ENCODE measurements around the gene ZC3H10.

ZC3H10 gene

GRCh38 chr12:56081393-56082347 lies 36.4 kb upstream of the ZC3H10 start:
- no peaks in the 10 kb centered on the region for H3K9me3 ChIP-seq
- no peak overlapping the region for H3K4me3 ChIP-seq
- H3K4me2 ChIP-seq = peak overlapping the region; percentile 39
- H3K9ac ChIP-seq = no peak overlapping the region
- TF ChIP-seq Cebpa-rat (IDR thresholded peaks at IDR 0.05) = no peak
- peaks cover 42% of the 10 kb centered on the region for H3K27me3 ChIP-seq
- no peaks in the 10 kb centered on the region for H4K20me1 ChIP-seq
- H3K4me1 ChIP-seq = peaks cover 28% of the 10 kb centered on the region
- no peaks in the 10 kb centered on the region for H3K36me3 ChIP-seq
- H3K27ac ChIP-seq = no peak overlapping the region

GRCh38 chr12:56082382-56082781 lies 35.7 kb upstream of the ZC3H10 start:
- Histone ChIP-seq H3K4me2 (no peak overlapping the region), H3K4me3 (no peak overlapping the region), H3K36me3 (no peaks in the 10 kb centered on the region), H3K27me3 (peaks cover 42% of the 10 kb centered on the region), H3K9me3 (no peaks in the 10 kb centered on the region), H3K4me1 (peaks cover 28% of the 10 kb centered on the region), H3K27ac (no peak overlapping the region), H4K20me1 (no peaks in the 10 kb centered on the region), H3K9ac (no peak overlapping the region)
- TF ChIP-seq Cebpa-rat (IDR thresholded peaks at IDR 0.05) = no peak

- H3K27ac ChIP-seq = no peak overlapping the region
- peaks cover 41% of the 10 kb centered on the region for H3K27me3 ChIP-seq
- H3K36me3 ChIP-seq = no peaks in the 10 kb centered on the region
- peaks cover 28% of the 10 kb centered on the region for H3K4me1 ChIP-seq
- no peak overlapping the region for H3K9ac ChIP-seq
- no peak overlapping the region for H3K4me2 ChIP-seq
- H3K9me3 ChIP-seq = no peaks in the 10 kb centered on the region
- no peaks in the 10 kb centered on the region for H4K20me1 ChIP-seq
- no peak overlapping the region for H3K4me3 ChIP-seq
- TF ChIP-seq Cebpa-rat (IDR thresholded peaks at IDR 0.05) = no peak
These were observed 35.1 kb upstream of the ZC3H10 start for GRCh38 chr12:56082967-56083366.

GRCh38 chr12:56084958-56085543 lies 33.0 kb upstream of the ZC3H10 start:
- no peak overlapping the region for H3K4me2 ChIP-seq
- TF ChIP-seq Cebpa-rat (IDR thresholded peaks at IDR 0.05) = no peak
- peaks cover 16% of the 10 kb centered on the region for H3K4me1 ChIP-seq
- H3K36me3 ChIP-seq = no peaks in the 10 kb centered on the region
- no peak overlapping the region for H3K4me3 ChIP-seq
- no peaks in the 10 kb centered on the region for H4K20me1 ChIP-seq
- H3K27me3 ChIP-seq = peaks cover 20% of the 10 kb centered on the region
- H3K9me3 ChIP-seq = no peaks in the 10 kb centered on the region
- no peak overlapping the region for H3K9ac ChIP-seq
- H3K27ac ChIP-seq = no peak overlapping the region

- Histone ChIP-seq H3K27me3 (peaks cover 10% of the 10 kb centered on the region), H3K27ac (no peak overlapping the region), H3K9me3 (no peaks in the 10 kb centered on the region), H3K4me2 (no peak overlapping the region), H3K4me1 (peaks cover 5% of the 10 kb centered on the region), H4K20me1 (no peaks in the 10 kb centered on the region), H3K9ac (no peak overlapping the region), H3K4me3 (no peak overlapping the region), H3K36me3 (no peaks in the 10 kb centered on the region)
- TF ChIP-seq Cebpa-rat (IDR thresholded peaks at IDR 0.05) = no peak
These were observed 32.0 kb upstream of the ZC3H10 start for GRCh38 chr12:56086096-56086495.

GRCh38 chr12:56086608-56087007 lies 31.5 kb upstream of the ZC3H10 start:
- no peak overlapping the region for H3K9ac ChIP-seq
- no peaks in the 10 kb centered on the region for H3K36me3 ChIP-seq
- peaks cover under 1% of the 10 kb centered on the region; the same call in 1 of the 2 replicates for H3K4me1 ChIP-seq
- H3K4me2 ChIP-seq = no peak overlapping the region
- H3K27me3 ChIP-seq = peaks cover 5% of the 10 kb centered on the region; the same call in 1 of the 2 replicates
- TF ChIP-seq Cebpa-rat (IDR thresholded peaks at IDR 0.05) = no peak
- no peak overlapping the region for H3K4me3 ChIP-seq
- no peak overlapping the region for H3K27ac ChIP-seq
- no peaks in the 10 kb centered on the region for H4K20me1 ChIP-seq
- no peaks in the 10 kb centered on the region for H3K9me3 ChIP-seq

- Histone ChIP-seq H3K4me3 (no peak overlapping the region), H3K36me3 (no peaks in the 10 kb centered on the region), H3K4me2 (no peak overlapping the region), H3K27me3 (no peaks in the 10 kb centered on the region; the same call in 1 of the 2 replicates), H3K27ac (no peak overlapping the region), H3K9me3 (no peaks in the 10 kb centered on the region), H4K20me1 (no peaks in the 10 kb centered on the region), H3K9ac (no peak overlapping the region), H3K4me1 (no peaks in the 10 kb centered on the region)
- no peak for TF ChIP-seq Cebpa-rat (IDR thresholded peaks at IDR 0.05)
These were observed 30.8 kb upstream of the ZC3H10 start for GRCh38 chr12:56087220-56087619.

- no peaks in the 10 kb centered on the region for H4K20me1 ChIP-seq
- H3K27ac ChIP-seq = no peak overlapping the region
- H3K9ac ChIP-seq = no peak overlapping the region
- no peak overlapping the region for H3K4me3 ChIP-seq
- no peaks in the 10 kb centered on the region for H3K36me3 ChIP-seq
- H3K4me2 ChIP-seq = no peak overlapping the region
- TF ChIP-seq Cebpa-rat (IDR thresholded peaks at IDR 0.05) = no peak
- H3K4me1 ChIP-seq = peaks cover 3% of the 10 kb centered on the region
- no peaks in the 10 kb centered on the region for H3K9me3 ChIP-seq
- no peaks in the 10 kb centered on the region for H3K27me3 ChIP-seq
These were observed 20.3 kb upstream of the ZC3H10 start for GRCh38 chr12:56097738-56098137.

- H3K4me1 ChIP-seq = peaks cover 12% of the 10 kb centered on the region
- H3K4me2 ChIP-seq = no peak overlapping the region
- H4K20me1 ChIP-seq = no peaks in the 10 kb centered on the region
- no peaks in the 10 kb centered on the region for H3K27me3 ChIP-seq
- no peak overlapping the region for H3K9ac ChIP-seq
- no peak overlapping the region for H3K4me3 ChIP-seq
- H3K9me3 ChIP-seq = no peaks in the 10 kb centered on the region
- H3K36me3 ChIP-seq = no peaks in the 10 kb centered on the region
- no peak for TF ChIP-seq Cebpa-rat (IDR thresholded peaks at IDR 0.05)
- H3K27ac ChIP-seq = no peak overlapping the region
These were observed 19.5 kb upstream of the ZC3H10 start for GRCh38 chr12:56098592-56098991.

GRCh38 chr12:56099787-56100186 lies 18.3 kb upstream of the ZC3H10 start:
- H3K4me1 ChIP-seq = peaks cover 14% of the 10 kb centered on the region
- no peaks in the 10 kb centered on the region; the same call in 1 of the 2 replicates for H4K20me1 ChIP-seq
- no peaks in the 10 kb centered on the region for H3K27me3 ChIP-seq
- no peak for TF ChIP-seq Cebpa-rat (IDR thresholded peaks at IDR 0.05)
- no peak overlapping the region for H3K4me3 ChIP-seq
- no peaks in the 10 kb centered on the region for H3K36me3 ChIP-seq
- H3K27ac ChIP-seq = no peak overlapping the region
- no peak overlapping the region for H3K4me2 ChIP-seq
- H3K9ac ChIP-seq = no peak overlapping the region
- H3K9me3 ChIP-seq = no peaks in the 10 kb centered on the region

Measured in BLaER1 (cell line).